ENCODE data around the gene CDKAL1.
"Not testable (repeated sequence)": the region's sequence is repeated elsewhere in the genome, so short reads cannot be mapped to it uniquely, and the experiment has no call there.

CDKAL1 gene

GRCh38 chr6:21193790-21194475 is 659.7 kb downstream of the CDKAL1 start:
- peak; percentile 24 to 49 (median 49) for DNase-seq

- DNase-seq: not testable (repeated sequence)
Observed at GRCh38 chr6:21195301-21195700, 661.0 kb downstream of the CDKAL1 start.

- DNase-seq: no peak
Observed at GRCh38 chr6:21198032-21198640, 663.9 kb downstream of the CDKAL1 start.

GRCh38 chr6:21199262-21199661 is 665.0 kb downstream of the CDKAL1 start:
- no peak for DNase-seq

- no peak for DNase-seq
Observed at GRCh38 chr6:21200134-21200870, 666.0 kb downstream of the CDKAL1 start.

- no peak for DNase-seq
Observed at GRCh38 chr6:21201187-21201586, 666.9 kb downstream of the CDKAL1 start.

- no peak for DNase-seq
Observed at GRCh38 chr6:21201637-21202350, 667.5 kb downstream of the CDKAL1 start.

GRCh38 chr6:21202521-21202920 is 668.3 kb downstream of the CDKAL1 start:
- DNase-seq: no peak

- no peak for DNase-seq
Observed at GRCh38 chr6:21204951-21205350, 670.7 kb downstream of the CDKAL1 start.

- DNase-seq: peak in 2 of 3 donors; percentile 11 to 39
Observed at GRCh38 chr6:21208081-21208795, 674.0 kb downstream of the CDKAL1 start.

GRCh38 chr6:21208796-21209186 is 674.5 kb downstream of the CDKAL1 start:
- DNase-seq: peak in 1 of 3 donors; percentile 36

GRCh38 chr6:21213492-21213891 is 679.2 kb downstream of the CDKAL1 start:
- DNase-seq: no peak

GRCh38 chr6:21214738-21215448 is 680.6 kb downstream of the CDKAL1 start:
- DNase-seq: no peak

GRCh38 chr6:21219241-21219640 is 685.0 kb downstream of the CDKAL1 start:
- no peak for DNase-seq

- DNase-seq: no peak
Observed at GRCh38 chr6:21219856-21220255, 685.6 kb downstream of the CDKAL1 start.

- no peak for DNase-seq
Observed at GRCh38 chr6:21220271-21220987, 686.2 kb downstream of the CDKAL1 start.

GRCh38 chr6:21222656-21223055 is 688.4 kb downstream of the CDKAL1 start:
- no peak for DNase-seq

- DNase-seq: no peak
Observed at GRCh38 chr6:21225912-21226311, 691.7 kb downstream of the CDKAL1 start.

- no peak for DNase-seq
Observed at GRCh38 chr6:21227486-21227885, 693.2 kb downstream of the CDKAL1 start.

- no peak for DNase-seq
Observed at GRCh38 chr6:21228411-21228810, 694.2 kb downstream of the CDKAL1 start.

GRCh38 chr6:21228876-21229460 is 694.7 kb downstream of the CDKAL1 start:
- no peak for DNase-seq
